Measurements from ENCODE around the gene ADARB2.
"Not testable (repeated sequence)": the region's sequence is repeated elsewhere in the genome, so short reads cannot be mapped to it uniquely, and the experiment has no call there.

Gene ADARB2

DNA sequence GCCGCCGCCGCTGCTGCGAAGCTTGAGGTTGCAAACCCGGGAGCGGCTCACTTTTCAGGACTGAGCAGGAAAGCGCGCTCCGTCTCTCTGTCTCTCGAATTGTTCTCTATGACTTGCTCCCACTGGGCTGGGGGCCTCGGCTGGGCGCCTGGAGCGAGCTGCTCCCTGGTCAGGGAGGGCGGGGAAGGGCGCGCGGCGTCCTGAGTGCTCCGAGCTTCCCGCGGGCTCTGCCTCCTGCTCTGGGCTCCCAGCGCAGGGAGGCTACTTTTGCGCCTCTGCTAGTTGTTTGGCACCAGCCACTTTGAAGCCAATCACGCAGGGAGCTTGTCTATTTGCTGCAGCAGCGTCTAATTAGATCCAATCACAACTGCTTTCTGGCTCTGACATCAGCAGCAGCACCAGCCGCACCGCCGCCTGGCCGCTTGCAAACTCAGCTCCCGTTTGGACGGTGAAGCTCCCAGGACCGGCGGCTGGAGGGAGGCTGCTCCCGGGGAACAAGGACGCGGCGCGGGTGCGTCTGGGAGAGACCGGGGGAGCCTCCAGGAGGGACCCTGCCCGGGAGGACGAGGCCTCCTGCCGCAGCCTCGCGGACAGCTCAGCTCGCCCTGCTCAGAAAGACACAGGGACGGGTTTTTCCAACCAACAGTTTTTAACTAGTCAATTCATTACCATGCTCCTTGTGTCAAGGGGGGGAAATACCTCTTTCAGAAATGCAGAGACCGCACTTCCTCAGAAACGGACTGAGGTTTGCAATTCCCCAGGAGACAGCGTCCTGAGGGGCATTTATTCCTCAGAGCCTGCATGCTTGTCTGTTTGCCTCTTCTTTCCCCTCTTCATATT is at the start of gene ADARB2:
Gene ADARB2, minus strand, starts transcription at position 304 of the 840 bp plus-strand sequence.
- peak; percentile 27 to 75 for DNase-seq

DNA sequence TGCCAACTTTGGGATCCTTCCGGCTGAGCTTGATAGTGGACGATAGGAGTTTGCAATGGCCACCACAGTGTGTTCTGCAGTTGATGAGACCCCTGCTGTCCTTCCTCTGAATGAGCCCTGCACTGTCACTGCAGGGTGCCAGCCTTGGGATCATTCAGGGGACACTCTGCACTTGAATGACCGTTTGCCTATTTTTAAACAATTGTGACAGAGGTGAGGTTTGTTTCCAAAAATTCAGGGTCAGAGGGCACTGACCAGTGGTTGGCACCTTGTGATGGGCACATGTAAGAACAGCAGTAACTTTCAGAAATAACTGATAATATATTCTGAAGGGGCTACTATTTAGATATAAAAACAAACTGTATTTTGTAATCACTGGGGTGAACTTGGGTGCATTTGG is 48.5 kb upstream of the ADARB2 start:
- no peak for DNase-seq

DNA sequence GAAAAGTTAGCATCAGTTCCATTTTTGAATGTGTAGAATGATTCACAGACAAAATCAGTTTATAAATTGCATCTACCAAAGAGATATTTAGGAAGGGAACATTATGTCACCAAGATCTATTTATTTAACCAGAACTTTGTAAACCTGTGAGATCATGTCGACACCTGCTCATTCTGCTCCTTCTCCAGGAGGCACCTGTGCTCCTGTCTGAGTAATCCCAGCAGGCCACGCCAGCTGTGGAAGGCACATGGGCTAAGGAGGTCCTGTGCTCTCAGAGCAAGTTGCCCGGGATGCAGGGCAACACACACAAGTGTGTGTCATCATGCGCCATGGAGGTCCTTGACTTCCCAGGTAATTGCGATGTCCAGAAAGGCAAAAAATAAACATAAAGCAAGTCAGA is 45.5 kb upstream of the ADARB2 start:
- DNase-seq = no peak

DNA sequence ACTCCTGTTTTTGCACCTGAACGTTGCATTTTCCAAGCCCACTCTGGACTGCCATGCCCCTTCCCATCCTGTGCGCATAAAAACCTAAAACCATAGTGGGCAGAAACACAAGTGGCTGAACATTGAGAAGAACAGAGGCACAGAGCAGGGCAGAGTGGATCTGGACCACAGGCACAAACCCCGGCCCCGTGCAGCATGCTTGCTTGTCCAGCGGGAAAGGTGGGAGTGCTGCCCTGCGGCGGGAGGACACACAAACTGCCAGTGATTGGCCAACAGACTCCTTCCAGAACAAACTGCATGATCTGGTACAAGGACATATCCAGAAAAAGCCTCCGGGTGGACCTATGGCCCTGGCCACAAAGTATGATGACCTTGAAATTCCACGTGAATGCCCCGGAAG is 42.5 kb upstream of the ADARB2 start:
- no peak for DNase-seq

DNA sequence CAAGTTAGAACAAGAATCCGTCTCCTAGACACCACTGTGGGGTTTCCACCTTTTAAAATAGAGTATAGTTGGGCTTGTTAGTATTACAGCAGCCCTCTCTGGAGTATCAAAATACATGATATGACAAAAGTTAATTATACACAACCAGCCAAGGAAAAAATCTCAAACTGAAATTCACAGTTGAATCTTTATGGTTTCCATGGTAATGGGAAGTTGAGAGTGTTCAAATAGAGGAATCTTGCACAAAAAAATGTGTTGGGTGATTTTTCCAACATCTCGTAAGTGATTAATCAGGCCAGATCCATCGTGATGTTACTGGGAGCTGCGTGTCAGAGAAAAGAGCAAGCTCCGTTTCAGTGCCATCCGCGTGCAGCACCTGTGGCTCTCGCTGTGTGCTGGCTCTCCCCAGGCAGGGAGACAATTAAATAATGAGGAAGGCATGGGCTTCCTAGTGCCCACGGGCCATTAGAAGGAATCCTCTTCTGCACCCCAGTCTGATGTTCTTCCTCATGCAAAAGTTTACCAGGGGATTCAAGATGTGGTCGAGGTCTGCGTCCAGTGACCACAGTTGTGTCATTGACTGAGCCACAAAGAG is 41.1 kb upstream of the ADARB2 start:
- DNase-seq = no peak

DNA sequence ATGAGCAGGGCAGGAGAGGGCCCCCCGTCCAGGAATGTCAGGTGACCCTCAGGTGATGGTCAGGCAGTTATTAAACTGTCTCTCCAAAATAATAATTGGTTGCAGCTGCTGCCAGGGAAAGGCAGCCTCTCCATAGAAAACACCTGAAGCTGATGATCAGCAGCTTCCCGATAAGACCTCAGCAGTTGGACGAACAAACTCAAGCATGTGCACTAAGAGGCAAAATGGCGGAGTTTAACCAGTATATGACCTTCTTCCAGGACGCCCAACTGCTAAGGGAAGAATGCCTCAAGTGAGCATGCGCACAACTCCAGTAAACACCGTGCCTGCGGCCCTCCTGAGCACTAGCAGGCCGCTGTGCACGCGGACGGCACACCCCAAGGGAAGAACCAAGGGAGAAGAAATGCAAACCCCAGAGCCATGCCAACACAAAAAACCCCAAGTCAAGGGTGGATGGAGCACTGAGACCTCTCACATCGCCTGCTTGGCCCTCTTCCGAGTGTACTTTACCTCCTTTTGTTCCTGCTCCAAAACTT is 38.9 kb upstream of the ADARB2 start:
- DNase-seq = no peak

DNA sequence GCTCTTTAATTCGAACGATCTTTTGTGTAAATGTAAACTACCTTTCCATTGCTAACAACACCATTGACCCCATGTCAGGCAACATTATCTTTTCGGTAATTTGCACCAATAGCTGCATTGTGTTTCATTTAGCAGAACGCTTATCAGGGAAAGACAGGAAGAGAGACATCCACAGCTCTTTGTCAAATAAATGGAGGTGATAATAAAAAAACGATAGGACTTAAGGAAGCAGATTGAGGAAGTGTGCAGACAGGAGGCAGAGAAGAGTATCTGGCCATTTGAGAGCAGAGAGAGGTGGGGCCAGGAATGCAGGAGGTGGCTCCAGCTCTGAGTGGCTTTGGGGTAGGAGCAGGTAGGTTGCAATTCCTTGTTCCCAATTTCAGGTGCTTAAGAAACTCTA is 37.5 kb upstream of the ADARB2 start:
- DNase-seq = no peak

DNA sequence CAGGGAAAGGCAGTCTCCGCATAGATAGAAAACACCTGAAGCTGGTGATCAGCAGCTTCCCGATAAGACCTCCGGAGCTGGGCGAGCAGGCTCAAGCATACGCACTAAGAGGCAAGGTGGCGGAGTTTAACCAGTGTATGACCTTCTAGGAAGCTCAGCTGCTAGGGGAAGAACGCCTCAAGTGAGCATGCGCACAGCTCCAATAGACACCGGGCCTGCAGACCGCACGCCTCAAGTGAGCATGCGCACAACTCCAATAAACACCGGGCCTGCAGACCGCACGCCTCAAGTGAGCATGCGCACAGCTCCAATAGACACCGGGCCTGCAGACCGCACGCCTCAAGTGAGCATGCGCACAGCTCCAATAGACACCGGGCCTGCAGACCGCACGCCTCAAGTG is 35.9 kb upstream of the ADARB2 start:
- not testable (repeated sequence) for DNase-seq

DNA sequence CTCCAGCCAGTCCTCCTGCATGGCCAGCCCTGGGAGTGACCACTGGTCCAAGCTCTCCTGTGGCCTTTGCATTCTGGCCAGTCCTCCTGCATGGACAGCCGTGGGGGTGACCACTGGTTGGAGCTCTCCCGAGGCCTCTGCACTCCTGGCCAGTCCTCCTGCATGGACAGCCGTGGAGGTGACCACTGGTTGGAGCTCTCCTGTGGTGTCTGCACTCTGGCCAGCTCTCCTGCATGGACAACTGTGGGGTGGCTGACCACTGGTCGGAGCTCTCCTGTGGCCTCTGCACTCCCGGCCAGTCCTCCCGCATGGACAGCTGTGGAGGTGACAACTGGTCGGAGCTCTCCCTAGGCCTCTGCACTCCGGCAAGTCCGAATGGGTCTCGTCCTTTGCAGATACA is 28.7 kb upstream of the ADARB2 start:
- no peak for DNase-seq

DNA sequence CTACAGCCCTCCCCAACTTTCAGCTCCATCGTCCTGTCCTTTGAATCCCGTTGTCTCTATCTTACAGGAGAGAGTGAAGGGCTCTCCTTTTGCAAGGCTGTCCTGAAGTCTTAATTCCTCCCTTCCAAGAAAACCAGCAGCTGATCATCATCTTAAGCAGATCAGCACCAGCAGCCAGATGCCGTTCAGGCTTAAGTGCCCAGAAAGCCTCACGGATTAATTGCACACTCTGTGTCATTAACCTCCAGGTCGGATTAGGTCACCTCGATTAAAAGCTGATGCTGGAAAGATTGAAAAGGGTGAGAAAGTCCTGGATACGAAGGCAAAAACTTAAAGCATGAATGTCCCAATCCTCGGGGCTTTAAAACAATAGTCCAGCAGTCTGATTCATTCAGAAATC is 24.8 kb upstream of the ADARB2 start:
- DNase-seq = peak; percentile 79 to 89

DNA sequence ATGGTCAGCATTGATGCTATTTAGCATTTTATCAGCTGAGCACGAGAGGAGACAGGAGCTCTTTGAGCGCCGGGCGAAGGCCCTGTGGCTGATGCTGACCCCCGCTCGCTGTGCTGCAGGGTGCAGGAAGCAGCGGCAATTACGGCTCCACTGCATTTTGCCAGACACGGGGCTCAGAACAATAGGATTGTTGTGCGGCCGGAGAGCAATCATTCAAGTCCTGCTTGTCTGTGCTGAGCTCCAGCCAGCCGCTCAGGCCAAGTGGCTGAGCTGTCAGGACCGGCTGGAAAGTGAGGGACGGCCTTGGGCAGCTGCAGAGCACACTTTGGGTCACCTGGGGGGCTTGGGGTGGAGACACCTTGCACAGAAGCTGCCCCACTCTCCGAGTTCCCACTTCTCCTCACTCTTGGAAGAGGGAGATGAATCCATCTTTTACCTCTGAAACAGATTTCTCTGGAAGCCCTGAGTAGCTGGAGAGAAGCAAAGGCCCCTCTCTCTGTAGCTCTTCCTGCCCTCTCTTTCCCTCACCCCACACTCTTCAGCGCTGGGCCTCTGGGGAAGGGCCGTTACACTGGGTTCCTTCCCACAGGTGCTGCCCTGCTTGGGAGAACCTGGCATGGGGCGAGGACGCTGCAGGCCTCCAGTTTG is 17.3 kb upstream of the ADARB2 start:
- DNase-seq = no peak

DNA sequence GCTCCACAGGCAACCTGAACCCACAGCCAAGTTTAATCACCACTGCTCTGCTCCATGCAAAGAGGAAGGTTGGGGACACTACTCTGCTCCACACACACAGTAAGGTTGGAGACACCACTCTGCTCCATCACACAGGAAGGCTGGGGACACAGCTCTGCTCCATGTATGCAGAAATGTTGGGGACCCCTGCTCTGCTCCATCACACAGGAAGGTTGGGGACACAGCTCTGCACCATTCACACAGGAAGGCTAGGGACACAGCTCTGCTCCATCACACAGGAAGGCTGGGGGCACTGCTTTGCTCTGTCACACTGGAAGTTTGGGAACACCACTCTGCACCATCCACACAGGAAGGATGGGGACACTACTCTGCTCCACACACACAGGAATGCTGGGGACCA is 14.8 kb upstream of the ADARB2 start:
- no peak for DNase-seq

DNA sequence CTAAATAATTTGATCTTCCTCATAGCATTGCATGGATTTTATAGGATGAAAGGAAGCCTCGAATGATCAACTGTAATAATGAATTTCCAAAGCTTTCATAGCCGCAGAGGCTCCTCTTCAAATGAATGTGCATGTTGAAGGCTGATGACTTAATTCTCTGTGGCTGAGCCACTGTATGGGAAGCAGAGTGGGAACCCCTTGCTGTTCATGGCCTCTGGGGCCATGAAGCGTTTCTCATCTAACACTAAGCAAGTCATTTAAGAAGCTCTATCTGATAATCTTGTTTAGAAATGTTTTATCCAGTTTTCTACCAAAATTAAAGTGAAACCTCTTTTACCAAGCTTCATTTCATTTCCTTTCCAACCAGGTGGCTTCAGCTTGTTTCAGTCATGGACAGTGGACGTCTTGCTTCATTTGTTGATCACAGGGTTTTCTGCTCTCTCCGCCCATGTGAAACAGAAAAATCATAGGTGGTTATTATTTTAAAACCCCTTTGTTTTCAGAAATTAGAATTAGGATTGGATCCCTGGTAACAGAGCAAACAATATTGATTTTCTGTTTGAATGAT is 10.3 kb upstream of the ADARB2 start:
- DNase-seq = no peak

DNA sequence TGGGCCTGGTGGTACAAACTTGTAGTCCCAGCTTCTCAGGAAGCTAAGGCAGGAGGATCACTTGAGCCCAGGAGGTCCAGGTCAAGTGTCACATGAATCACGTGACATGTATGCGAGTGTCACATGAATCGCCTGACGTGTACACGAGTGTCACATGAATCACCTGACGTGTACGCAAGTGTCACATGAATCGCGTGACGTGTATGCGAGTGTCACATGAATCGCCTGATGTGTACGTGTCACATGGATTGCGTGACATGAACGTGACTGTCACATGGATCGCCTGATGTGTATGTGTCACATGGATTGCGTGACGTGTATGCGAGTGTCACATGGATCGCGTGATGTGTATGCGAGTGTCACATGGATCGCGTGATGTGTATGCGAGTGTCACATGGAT is 9.5 kb upstream of the ADARB2 start:
- DNase-seq = no peak

DNA sequence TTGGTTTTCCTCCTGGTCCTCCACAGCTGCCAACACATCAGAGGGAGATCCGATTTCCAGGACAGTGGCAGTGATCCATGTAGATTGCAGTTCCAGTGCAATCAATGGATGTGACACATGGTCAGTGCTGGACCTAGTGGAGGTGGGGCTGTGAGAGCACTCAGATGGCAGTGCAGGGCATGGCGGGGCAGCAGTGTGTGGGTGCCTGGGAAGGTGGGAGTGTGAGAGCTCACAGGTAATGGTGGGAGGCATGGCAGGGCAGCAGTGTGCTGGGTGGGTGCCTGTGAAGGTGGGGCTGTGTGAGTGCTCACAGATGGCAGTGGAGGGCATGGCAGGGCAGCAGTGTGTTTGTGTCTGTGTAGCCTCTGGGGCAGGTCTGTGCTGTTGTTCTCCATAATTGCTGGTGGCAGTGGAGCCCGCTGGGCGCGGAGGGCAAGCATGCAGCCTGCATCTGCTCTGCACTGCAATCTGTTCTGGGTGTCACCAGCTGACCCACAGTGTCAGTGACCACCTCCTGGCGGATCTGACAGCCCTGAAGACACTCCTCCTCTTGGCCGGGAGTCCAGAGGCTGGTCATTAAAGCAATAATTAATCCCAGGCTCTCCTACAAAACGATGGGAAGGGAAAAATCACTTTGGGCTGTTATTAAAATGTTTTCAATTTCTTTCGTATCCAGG is 8.6 kb upstream of the ADARB2 start:
- no peak for DNase-seq

DNA sequence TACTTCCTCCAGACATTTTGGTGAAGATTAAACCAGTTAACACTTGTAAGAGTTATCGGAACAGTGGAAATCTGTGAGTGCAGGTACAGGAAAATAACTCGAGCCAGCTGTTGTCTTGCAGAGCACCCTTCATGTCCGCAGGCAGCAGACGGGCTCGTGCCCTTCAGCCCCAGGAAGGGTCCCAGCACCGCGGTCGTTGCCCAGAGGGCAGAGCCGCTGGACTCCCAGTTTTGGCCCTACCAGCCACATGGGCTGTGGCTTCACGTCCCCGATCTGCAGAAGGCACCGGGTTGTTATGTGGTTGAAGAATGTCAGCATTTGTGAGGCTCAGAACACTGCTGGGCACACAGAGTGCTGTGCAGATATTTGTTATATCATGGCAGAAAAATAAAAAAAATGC is 7.2 kb upstream of the ADARB2 start:
- DNase-seq = no peak

DNA sequence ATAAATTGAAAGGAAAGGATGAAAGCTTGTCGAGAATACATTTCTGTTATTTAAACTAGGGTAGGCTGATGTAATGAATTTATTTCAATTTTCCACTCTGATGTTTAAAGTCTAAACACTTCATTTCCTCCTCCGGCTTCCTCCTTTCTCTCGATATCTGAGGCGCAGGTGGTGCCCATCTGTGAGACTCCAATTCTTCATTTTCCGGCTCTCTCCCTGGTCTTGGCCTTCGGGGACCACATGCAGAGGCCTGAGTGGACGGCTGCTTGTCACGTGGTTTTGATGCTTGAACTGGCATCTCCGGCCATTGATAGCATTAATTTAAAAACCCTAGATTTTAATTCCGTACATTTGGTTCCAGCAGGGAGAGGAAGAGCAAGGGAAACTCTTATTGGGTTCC is 5.8 kb upstream of the ADARB2 start:
- no peak for DNase-seq

DNA sequence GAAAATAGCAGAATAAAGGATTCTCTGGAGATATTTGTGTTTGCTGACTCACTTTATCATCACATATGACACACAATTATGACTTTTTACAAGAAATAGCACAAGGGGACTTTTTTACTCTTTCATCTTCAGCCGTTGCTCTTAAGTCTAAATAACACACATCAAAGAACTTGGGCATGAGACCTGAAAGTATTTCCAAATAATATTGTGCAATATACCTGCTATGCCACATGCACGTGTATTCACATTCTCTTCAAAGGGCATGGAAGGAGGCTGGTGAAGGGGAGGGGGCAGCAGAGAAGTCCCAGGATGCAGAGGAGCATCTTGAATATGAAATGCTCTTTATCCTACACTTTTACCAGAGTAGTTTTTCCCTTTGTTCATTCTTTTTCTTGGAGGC is 4.1 kb upstream of the ADARB2 start:
- no peak for DNase-seq

DNA sequence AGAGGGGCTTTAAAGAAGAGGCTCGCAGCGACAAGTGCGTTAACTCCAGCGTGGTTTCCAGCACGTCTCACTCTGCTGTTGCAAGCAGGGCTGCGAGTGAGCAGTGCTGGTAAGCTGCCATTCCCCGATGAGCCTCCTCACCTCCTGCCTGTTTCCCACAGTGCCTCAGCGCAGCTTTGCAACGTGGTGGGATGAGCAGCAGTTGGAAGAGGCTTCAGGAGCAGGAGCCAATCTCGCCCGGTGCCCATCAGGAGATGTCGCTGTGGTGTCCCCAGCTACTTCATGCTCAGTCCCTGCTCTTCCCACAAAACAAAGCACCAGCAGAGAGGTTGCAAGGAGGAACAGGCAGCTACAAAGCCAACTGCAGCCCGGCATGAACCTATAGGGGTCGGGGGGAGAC is 2.4 kb upstream of the ADARB2 start:
- no peak for DNase-seq

DNA sequence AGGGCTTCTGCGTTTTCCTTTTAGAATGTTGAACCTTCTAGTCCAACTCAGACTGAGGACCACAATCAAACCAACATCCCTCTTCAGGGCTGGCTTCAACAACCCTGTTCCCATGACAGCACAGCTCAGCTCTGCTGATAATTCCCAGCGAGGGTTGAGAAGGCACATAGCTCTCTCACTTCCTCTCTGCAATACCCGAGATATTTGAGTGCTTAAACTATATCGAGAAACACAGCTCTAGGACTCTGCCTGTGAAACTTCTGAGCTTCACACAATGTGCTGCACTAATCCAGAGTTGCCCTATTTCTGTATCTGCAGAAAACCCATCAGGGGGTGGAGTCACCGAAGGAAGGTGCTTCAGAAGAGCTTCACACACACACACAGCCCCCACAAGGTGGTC is 1.6 kb upstream of the ADARB2 start:
- DNase-seq = no peak

DNA sequence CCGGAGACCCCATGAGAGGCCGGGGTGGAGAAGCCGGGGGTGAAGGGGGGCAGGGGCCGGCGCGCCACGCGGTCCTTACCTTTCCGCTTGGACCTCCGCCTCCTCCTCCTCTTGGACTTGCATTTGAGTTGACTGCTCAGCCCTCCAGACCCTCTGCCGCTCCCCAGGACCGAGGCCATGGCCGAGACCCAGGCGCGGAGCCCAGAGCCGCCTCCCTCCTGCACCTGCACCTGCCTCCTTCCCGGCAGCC is 428 bp downstream of the ADARB2 start:
- no peak for DNase-seq

DNA sequence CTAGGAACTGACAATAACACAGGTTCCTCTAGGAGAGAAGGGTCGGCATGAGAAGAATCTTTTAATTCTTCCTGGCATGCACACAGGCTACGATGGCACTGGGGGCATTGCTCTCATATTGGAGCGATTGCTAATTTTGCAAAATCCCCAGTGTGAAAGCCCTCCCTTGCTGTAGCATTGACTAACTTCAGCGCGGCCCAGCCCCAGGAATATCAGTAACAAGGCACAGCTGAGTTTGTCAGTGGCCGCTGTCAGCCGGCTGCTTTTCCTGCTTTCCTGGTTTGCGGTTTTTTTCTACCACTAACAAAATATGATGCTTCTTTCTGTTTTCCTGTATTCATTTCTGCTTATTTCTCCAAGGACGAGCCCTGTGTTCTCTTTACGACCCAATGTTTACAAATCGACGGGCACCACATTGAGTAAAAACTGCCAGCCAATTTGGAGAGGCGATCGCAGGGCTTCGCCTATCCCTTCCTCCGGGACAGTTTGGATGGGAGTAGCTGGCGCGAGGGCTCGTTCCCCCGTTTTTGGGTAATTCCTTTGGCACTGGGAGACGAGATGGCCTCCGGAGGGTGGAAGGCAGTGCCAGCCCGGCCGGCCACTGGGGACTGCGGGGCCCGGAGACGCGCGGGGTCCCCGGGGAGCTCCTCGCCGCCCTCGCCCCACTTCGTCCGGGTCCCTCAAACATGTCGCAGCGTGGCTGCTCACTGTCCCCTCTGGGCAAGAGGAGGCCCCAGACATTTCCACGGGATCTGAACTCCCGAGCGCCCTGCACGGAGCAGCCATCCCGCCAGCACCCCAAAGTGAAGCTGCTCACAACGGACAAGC is 967 bp downstream of the ADARB2 start:
- DNase-seq = no peak

DNA sequence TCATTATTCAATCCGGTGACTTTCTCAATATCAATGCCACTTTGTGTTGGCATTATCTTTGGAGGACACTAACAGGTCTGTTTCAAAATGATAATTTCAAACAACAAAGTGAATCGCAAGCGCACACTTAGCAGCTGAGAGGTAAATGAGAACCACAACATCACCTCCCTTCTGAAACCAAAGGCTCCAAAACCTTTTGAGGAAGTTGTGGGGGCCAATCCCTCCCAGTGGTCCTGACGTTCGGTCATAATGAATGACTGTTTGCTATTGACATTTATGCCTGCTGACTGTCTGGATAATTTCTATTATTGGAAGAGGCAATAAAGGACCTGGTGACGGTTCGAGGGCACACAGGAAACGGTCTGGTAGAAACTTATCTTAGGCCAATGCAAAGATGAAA is 1.8 kb downstream of the ADARB2 start:
- DNase-seq = no peak

Data from NCI-H524 (cell line).